Trophoblast cell (in vitro differentiated cells and primary cell): ENCODE data around the gene ANKS1B.

Experiments used
- DNase-seq, 2 donors: peaks; one replicate each; pipeline ENCODE4 v3.0.0-alpha.2; 2016
- H2AFZ ChIP-seq: 2 replicates; pipeline ENCODE4 v1.6.1; 2013; ENCODE audit warnings: low read length, moderate library complexity, mild to moderate bottlenecking; ENCODE audit not compliant: insufficient read depth, poor library complexity
- H2AK5ac ChIP-seq: 2 replicates; pipeline ENCODE4 v1.6.1; 2013; ENCODE audit warnings: mild to moderate bottlenecking, low read length
- H2BK120ac ChIP-seq: 2 replicates; pipeline ENCODE4 v1.6.1; 2013; ENCODE audit warnings: low read length, mild to moderate bottlenecking, moderate library complexity; ENCODE audit not compliant: insufficient read depth, poor library complexity
- H2BK12ac ChIP-seq: 2 replicates; pipeline ENCODE4 v1.6.1; 2013; ENCODE audit warnings: mild to moderate bottlenecking, low read length, moderate library complexity
- H2BK5ac ChIP-seq: 2 replicates; pipeline ENCODE4 v1.6.1; 2013; ENCODE audit warnings: low read length, low read depth, moderate library complexity, mild to moderate bottlenecking; ENCODE audit not compliant: poor library complexity
- H3K14ac ChIP-seq: 2 replicates; pipeline ENCODE4 v1.6.1; 2013; ENCODE audit warnings: mild to moderate bottlenecking, low read length
- H3K18ac ChIP-seq: 2 replicates; pipeline ENCODE4 v1.6.1; 2013; ENCODE audit warnings: mild to moderate bottlenecking, low read length
- H3K23ac ChIP-seq: 2 replicates; pipeline ENCODE4 v1.6.1; 2013; ENCODE audit warnings: low read length
- H3K27ac ChIP-seq: 2 replicates; pipeline ENCODE4 v1.5.1; 2013; ENCODE audit warnings: low read depth, mild to moderate bottlenecking, inconsistent platforms, low read length, moderate library complexity
- H3K27me3 ChIP-seq: 2 replicates; pipeline ENCODE4 v1.6.1; 2013; ENCODE audit warnings: inconsistent platforms, mild to moderate bottlenecking, low read length, moderate library complexity; ENCODE audit not compliant: insufficient read depth
- H3K36me3 ChIP-seq, 2 experiments: 1 replicate in 1 of 2; 2 replicates in 1 of 2; pipeline ENCODE4 v1.6.1; 2013; ENCODE audit warnings: low read length in 2 of 2, mild to moderate bottlenecking in 2 of 2, moderate library complexity in 1 of 2; ENCODE audit not compliant: insufficient read depth in 2 of 2, control insufficient read depth in 1 of 2
- H3K4ac ChIP-seq: 2 replicates; pipeline ENCODE4 v1.6.1; 2013; ENCODE audit warnings: low read depth, mild to moderate bottlenecking, low read length, moderate library complexity
- H3K4me1 ChIP-seq, 2 experiments: 1 replicate in 1 of 2; 2 replicates in 1 of 2; pipeline ENCODE4 v1.6.1; 2013; ENCODE audit warnings: low read length in 2 of 2, mild to moderate bottlenecking in 2 of 2, moderate library complexity in 1 of 2; ENCODE audit not compliant: insufficient read depth in 2 of 2, control insufficient read depth in 1 of 2
- H3K4me2 ChIP-seq: 2 replicates; pipeline ENCODE4 v1.6.1; 2013; ENCODE audit warnings: inconsistent platforms, mild to moderate bottlenecking, low read length, moderate library complexity
- H3K4me3 ChIP-seq: 2 replicates; pipeline ENCODE4 v1.5.1; 2013; ENCODE audit warnings: mild to moderate bottlenecking, low read depth, low read length, inconsistent platforms
- H3K79me1 ChIP-seq: one replicate; pipeline ENCODE4 v1.6.1; 2013; ENCODE audit warnings: low read length
- H3K79me2 ChIP-seq: 2 replicates; pipeline ENCODE4 v1.6.1; 2013; ENCODE audit warnings: low read length, mild to moderate bottlenecking; ENCODE audit not compliant: control insufficient read depth, insufficient read depth, poor library complexity
- H3K9ac ChIP-seq: 2 replicates; pipeline ENCODE4 v1.6.1; 2013; ENCODE audit warnings: mild to moderate bottlenecking, low read length
- H3K9me3 ChIP-seq: 2 replicates; pipeline ENCODE4 v1.6.1; 2013; ENCODE audit warnings: low read depth, mild to moderate bottlenecking, control low read depth, inconsistent platforms, low read length; ENCODE audit not compliant: insufficient read depth
- H4K12ac ChIP-seq: 2 replicates; pipeline ENCODE4 v1.6.1; 2013; ENCODE audit warnings: low read depth, mild to moderate bottlenecking, low read length, moderate library complexity
- H4K8ac ChIP-seq: 2 replicates; pipeline ENCODE4 v1.6.1; 2013; ENCODE audit warnings: low read depth, mild to moderate bottlenecking, low read length, moderate library complexity
- H4K91ac ChIP-seq: one replicate; pipeline ENCODE4 v1.6.1; 2013; ENCODE audit warnings: low read depth, mild to moderate bottlenecking, low read length, moderate library complexity
- WGBS: extraction: QIAGEN DNeasy Blood & Tissue Kit; methylation state at CpG from one replicate; pipeline ENCODE4 v1.1.7; 2013; ENCODE audit warnings: missing lambda C conversion rate; ENCODE audit not compliant: insufficient read length, insufficient coverage; ENCODE audit errors: extremely low coverage; 5-methylcytosine and 5-hydroxymethylcytosine counted together

The ANKS1B gene

GRCh38 chr12:99093166-99093565 lies 891.6 kb downstream of the ANKS1B start:
- Histone ChIP-seq H3K79me1 (no peaks in the 10 kb centered on the region), H2BK5ac (no peak overlapping the region), H3K79me2 (no peaks in the 10 kb centered on the region), H3K4me3 (no peak overlapping the region), H3K27ac (no peak overlapping the region), H3K4me1 (no peaks in the 10 kb centered on the region), H3K4ac (no peak overlapping the region), H2AK5ac (no peak overlapping the region), H3K36me3 (no peaks in the 10 kb centered on the region), H3K18ac (no peak overlapping the region), H2AFZ (no peak overlapping the region), H2BK120ac (no peak overlapping the region), H4K91ac (no peak overlapping the region), H2BK12ac (no peak overlapping the region), H3K23ac (no peak overlapping the region), H4K8ac (no peak overlapping the region), H4K12ac (no peak overlapping the region), H3K27me3 (no peaks in the 10 kb centered on the region), H3K9ac (no peak overlapping the region), H3K9me3 (no peaks in the 10 kb centered on the region), H3K14ac (no peak overlapping the region), H3K4me2 (no peak overlapping the region)
- DNase-seq: no peak
- no CpG with 5 or more reads among the region's 3 CpGs for WGBS

DNA sequence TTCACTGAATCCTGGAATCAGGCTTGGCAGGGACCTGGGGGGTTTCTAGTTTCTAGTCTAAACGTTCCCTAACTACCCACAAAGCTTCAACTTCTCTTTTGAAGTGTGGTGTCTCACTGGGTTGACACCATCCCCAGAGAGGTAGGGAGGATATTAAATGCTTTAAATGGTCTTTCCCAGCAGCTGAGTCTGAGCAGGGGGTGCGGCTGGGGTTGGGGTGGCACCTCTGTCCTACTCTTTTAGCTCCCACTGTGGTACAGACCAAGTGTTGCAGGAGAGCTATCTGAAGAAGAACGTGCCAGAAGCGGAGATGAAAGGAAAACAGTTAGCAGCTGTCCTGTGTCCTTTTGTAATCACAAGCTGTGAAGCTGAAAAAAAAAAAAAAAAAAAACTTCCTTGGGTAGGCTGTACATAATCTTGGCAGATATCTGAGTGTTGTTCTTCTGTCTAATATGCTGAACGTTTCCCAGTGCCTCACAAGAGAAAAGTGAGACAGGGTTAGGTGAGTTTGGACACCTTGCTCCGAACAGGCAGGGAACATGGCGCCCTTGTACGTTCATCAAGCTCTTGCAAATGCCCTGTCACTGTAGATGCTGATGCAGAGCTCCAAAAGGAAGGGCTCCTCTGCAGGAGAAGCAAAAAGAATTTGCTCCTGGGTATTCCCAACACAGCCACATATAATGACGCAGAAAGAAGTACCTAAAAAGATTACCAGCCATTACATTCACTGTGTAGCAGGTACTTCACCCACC lies 892.5 kb downstream of the ANKS1B start:
- Histone ChIP-seq H2BK120ac (no peak overlapping the region), H3K4me2 (no peak overlapping the region), H3K23ac (no peak overlapping the region), H3K4me1 (no peaks in the 10 kb centered on the region), H3K36me3 (no peaks in the 10 kb centered on the region), H3K4ac (no peak overlapping the region), H3K14ac (no peak overlapping the region), H3K4me3 (no peak overlapping the region), H3K9me3 (no peaks in the 10 kb centered on the region), H3K18ac (no peak overlapping the region), H3K79me2 (no peaks in the 10 kb centered on the region), H2AFZ (no peak overlapping the region), H4K91ac (no peak overlapping the region), H2BK5ac (no peak overlapping the region), H3K79me1 (no peaks in the 10 kb centered on the region), H2BK12ac (no peak overlapping the region), H4K8ac (no peak overlapping the region), H3K27me3 (no peaks in the 10 kb centered on the region), H3K9ac (no peak overlapping the region), H3K27ac (no peak overlapping the region), H4K12ac (no peak overlapping the region), H2AK5ac (no peak overlapping the region)
- no peak for DNase-seq
- WGBS: no CpG with 5 or more reads among the region's 9 CpGs

- H3K36me3 ChIP-seq: no peaks in the 10 kb centered on the region
- H3K23ac ChIP-seq: no peak overlapping the region
- H3K9ac ChIP-seq: no peak overlapping the region
- H2BK120ac ChIP-seq: no peak overlapping the region
- H3K4me3 ChIP-seq: no peak overlapping the region
- H4K91ac ChIP-seq: no peak overlapping the region
- no peak overlapping the region for H3K4ac ChIP-seq
- no peaks in the 10 kb centered on the region for H3K79me2 ChIP-seq
- no peak overlapping the region for H4K12ac ChIP-seq
- H3K9me3 ChIP-seq: no peaks in the 10 kb centered on the region
- H2AK5ac ChIP-seq: no peak overlapping the region
- H4K8ac ChIP-seq: no peak overlapping the region
- H3K4me1 ChIP-seq: no peaks in the 10 kb centered on the region
- no peaks in the 10 kb centered on the region for H3K27me3 ChIP-seq
- DNase-seq: no peak
- no peak overlapping the region for H2BK12ac ChIP-seq
- H2BK5ac ChIP-seq: no peak overlapping the region
- H3K18ac ChIP-seq: no peak overlapping the region
- no peak overlapping the region for H3K14ac ChIP-seq
- H3K79me1 ChIP-seq: no peaks in the 10 kb centered on the region
- no CpG with 5 or more reads among the region's 5 CpGs for WGBS
- no peak overlapping the region for H2AFZ ChIP-seq
- no peak overlapping the region for H3K4me2 ChIP-seq
- H3K27ac ChIP-seq: no peak overlapping the region
Observed at GRCh38 chr12:99087278-99087677, 897.5 kb downstream of the ANKS1B start.

GRCh38 chr12:99079811-99080210 lies 904.9 kb downstream of the ANKS1B start:
- Histone ChIP-seq H3K36me3 (no peaks in the 10 kb centered on the region), H3K18ac (no peak overlapping the region), H3K4ac (no peak overlapping the region), H4K8ac (no peak overlapping the region), H2AFZ (no peak overlapping the region), H4K91ac (no peak overlapping the region), H3K27ac (no peak overlapping the region), H3K23ac (no peak overlapping the region), H3K14ac (no peak overlapping the region), H2AK5ac (no peak overlapping the region), H3K4me2 (no peak overlapping the region), H3K79me1 (no peaks in the 10 kb centered on the region), H2BK12ac (no peak overlapping the region), H3K4me3 (no peak overlapping the region), H3K4me1 (no peaks in the 10 kb centered on the region), H3K9me3 (no peaks in the 10 kb centered on the region), H4K12ac (no peak overlapping the region), H2BK120ac (no peak overlapping the region), H3K9ac (no peak overlapping the region), H2BK5ac (no peak overlapping the region), H3K79me2 (no peaks in the 10 kb centered on the region), H3K27me3 (no peaks in the 10 kb centered on the region)
- DNase-seq: no peak
- no CpG with 5 or more reads among the region's 15 CpGs for WGBS
